RWPE2 (cell line): ENCODE measurements around the gene AKAP12.

Experiments
- ATAC-seq: fragments of 200-7000 bp; cut with Tn5 transposase; 3 replicates; pipeline ENCODE4 v1.9.1; 2021; ENCODE audit warnings: low read depth
- DNase-seq: peaks from one replicate; pipeline ENCODE4 v3.0.0-alpha.2; 2020; ENCODE audit warnings: low spot score
- H3K27ac ChIP-seq: fragments of 450-650 bp; 2 replicates; pipeline ENCODE4 v1.5.1; 2017; ENCODE audit warnings: mild to moderate bottlenecking; ENCODE audit not compliant: poor library complexity, severe bottlenecking
- H3K27me3 ChIP-seq: fragments of 250-450 bp; sonication (Bioruptor Pico); 2 replicates; pipeline ENCODE4 v1.5.1; 2021; ENCODE audit warnings: mild to moderate bottlenecking, moderate library complexity; ENCODE audit not compliant: insufficient read depth, poor library complexity, severe bottlenecking
- H3K36me3 ChIP-seq: fragments of 250-450 bp; sonication (Bioruptor Pico); 2 replicates; pipeline ENCODE4 v1.5.1; 2020; ENCODE audit warnings: low read depth, mild to moderate bottlenecking, moderate library complexity
- H3K4me1 ChIP-seq: fragments of 250-450 bp; sonication (Bioruptor Pico); 2 replicates; pipeline ENCODE4 v1.5.1; 2021; ENCODE audit warnings: mild to moderate bottlenecking, moderate library complexity; ENCODE audit not compliant: insufficient read depth, poor library complexity, severe bottlenecking
- H3K4me3 ChIP-seq: fragments of 250-450 bp; sonication (Bioruptor Pico); 2 replicates; pipeline ENCODE4 v1.5.1; 2021; ENCODE audit warnings: mild to moderate bottlenecking, moderate library complexity; ENCODE audit not compliant: severe bottlenecking
- H3K9me3 ChIP-seq: fragments of 250-450 bp; sonication (Bioruptor Pico); 2 replicates; pipeline ENCODE4 v1.5.1; 2021; ENCODE audit warnings: mild to moderate bottlenecking, moderate library complexity; ENCODE audit not compliant: severe bottlenecking
- TF ChIP-seq, protein P1 (sequence below): fragments of 450-650 bp; IDR thresholded peaks from one replicate; pipeline ENCODE4 v1.5.1; 2017; ENCODE audit warnings: mild to moderate bottlenecking, moderate library complexity; ENCODE audit not compliant: poor library complexity, severe bottlenecking

Gene AKAP12

DNA sequence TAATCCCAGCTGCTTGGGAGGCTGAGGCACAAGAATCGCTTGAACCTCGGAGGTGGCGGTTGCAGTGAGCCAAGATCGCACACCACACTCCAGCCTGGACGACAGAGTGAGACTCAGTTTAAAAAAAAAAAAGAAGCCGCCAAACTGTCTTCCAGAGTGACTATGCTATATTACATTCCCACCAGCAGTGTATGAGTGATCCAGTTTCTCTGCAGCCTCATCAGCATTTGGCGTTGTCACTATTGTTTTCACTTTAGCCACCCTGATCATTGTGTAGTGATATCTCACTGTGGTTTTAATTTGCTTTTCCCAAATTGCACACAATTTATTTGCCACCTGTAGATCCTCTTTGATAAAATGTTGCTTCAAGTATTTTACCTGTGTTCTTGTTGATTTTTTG lies 6.0 kb upstream of the AKAP12 start:
- Histone ChIP-seq H3K27ac (no peak overlapping the region), H3K4me1 (no peaks in the 10 kb centered on the region), H3K36me3 (no peaks in the 10 kb centered on the region), H3K27me3 (no peaks in the 10 kb centered on the region), H3K4me3 (no peak overlapping the region), H3K9me3 (no peaks in the 10 kb centered on the region)
- ATAC-seq (no peak), DNase-seq (no peak)
- TF ChIP-seq, protein P1, sequence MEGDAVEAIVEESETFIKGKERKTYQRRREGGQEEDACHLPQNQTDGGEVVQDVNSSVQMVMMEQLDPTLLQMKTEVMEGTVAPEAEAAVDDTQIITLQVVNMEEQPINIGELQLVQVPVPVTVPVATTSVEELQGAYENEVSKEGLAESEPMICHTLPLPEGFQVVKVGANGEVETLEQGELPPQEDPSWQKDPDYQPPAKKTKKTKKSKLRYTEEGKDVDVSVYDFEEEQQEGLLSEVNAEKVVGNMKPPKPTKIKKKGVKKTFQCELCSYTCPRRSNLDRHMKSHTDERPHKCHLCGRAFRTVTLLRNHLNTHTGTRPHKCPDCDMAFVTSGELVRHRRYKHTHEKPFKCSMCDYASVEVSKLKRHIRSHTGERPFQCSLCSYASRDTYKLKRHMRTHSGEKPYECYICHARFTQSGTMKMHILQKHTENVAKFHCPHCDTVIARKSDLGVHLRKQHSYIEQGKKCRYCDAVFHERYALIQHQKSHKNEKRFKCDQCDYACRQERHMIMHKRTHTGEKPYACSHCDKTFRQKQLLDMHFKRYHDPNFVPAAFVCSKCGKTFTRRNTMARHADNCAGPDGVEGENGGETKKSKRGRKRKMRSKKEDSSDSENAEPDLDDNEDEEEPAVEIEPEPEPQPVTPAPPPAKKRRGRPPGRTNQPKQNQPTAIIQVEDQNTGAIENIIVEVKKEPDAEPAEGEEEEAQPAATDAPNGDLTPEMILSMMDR: no peak

DNA sequence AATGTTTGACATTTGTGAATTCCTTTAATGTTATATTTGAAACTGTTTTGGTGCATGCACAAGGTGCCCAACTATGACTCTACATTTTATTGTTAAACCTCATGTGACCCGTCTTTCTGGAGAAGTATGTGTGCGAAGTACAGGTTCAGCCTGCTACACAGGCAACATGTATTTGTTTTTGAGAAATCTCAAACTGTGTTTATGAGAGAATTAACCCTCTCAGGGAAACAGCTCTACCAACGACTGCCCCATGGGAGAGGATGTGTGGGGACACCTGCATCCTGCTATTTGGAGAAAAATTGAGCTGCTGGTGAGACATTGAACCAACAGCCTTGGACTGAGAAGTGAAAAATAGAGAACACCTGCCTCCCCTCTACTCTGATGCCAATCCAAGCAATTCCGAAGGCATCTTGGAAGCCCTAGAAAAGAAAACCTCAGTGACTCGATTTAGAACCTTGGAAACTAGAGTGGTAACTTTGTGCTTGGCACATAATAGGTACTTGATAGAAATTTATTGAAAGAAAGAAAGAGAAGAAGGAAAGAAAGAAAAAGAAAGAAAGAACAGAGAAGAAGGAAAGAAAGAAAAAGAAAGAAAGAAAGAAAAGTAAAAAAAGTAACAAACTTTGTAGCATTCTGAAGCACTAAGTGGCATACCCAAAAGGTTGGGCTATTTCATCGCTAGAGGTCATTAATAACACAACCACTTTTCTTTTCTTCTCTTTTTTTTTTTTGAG lies 2.9 kb upstream of the AKAP12 start:
- TF ChIP-seq, protein P1: no peak
- H3K27me3 ChIP-seq: no peaks in the 10 kb centered on the region
- no peak overlapping the region for H3K4me3 ChIP-seq
- no peaks in the 10 kb centered on the region for H3K9me3 ChIP-seq
- ATAC-seq (no peak), DNase-seq (no peak)
- H3K27ac ChIP-seq: no peak overlapping the region
- H3K4me1 ChIP-seq: no peaks in the 10 kb centered on the region
- H3K36me3 ChIP-seq: no peaks in the 10 kb centered on the region

DNA sequence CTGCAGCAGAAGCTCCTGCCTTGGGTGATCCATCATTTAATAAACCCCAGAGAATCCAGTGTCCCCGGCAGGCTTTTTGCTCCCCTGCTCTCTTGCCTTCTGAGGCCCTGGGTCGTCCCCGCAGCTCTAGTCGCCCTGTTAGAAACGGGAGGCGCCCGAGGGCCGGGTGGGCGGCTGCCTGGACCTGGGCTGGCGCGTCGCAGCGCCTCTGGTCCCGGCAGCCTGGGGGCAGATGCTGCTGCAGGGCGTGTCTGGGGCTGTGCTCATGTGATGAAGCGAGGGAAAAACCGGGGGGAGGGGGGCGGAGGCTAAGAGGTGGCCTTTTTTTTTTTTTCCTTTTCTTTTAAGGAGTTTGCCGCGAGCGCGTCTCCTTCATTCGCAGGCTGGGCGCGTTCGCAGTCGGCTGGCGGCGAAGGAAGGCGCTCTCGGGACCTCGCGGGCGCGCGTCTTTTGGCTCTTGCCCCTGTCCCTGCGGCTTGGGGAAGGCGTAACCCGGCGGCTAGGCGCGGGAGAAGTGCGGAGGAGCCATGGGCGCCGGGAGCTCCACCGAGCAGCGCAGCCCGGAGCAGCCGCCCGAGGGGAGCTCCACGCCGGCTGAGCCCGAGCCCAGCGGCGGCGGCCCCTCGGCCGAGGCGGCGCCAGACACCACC lies 394 bp downstream of the AKAP12 start:
- Histone ChIP-seq H3K4me1 (no peaks in the 10 kb centered on the region), H3K27me3 (no peaks in the 10 kb centered on the region), H3K27ac (no peak overlapping the region), H3K36me3 (no peaks in the 10 kb centered on the region), H3K4me3 (peak overlapping the region; percentile 45), H3K9me3 (no peaks in the 10 kb centered on the region)
- TF ChIP-seq, protein P1: peak; percentile 13
- DNase-seq (peak; percentile 60), ATAC-seq (peak; percentile 54)

DNA sequence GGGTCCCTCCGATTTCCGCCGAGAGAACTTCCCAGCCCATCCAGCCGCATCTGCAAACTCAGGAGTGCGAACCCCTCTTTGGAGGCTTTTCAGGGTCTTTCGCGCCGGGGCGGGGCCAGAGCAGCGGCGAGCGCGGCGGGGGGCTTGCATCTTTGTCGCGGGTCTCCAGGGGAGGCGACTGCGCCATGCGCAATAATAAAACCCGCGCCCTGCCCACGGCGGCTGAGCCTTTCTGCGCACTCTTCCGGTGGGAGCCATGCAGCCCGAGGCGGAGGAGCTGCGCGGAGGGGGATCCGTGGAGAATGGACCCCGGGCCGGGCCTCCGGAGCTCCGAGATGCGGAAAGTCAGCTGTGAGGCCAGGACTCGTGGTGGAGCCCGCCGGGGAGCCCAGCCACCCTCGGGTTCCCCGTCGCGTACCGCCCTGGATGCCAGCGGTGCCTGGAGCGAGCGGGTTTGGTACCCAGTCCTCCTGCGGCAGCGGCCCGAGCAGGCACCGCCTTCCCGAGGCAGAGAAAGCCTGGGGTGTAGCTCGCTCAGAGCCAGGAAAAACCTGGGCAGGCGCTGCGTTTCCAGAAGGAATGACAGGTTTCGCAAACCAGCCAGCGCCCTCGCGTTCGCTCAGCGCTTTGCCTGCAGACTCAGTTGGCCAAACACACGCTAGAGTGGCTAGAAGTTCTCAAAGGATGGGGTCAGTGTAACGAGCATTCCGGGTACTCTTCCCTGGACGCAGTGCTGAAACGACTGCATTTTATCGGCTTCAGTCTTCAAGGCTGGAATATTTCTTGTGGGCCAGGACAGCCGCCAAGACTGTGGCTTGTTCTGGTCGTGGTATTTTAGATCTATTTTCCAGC lies 1.2 kb downstream of the AKAP12 start:
- Histone ChIP-seq H3K27ac (no peak overlapping the region), H3K27me3 (no peaks in the 10 kb centered on the region), H3K4me3 (peak overlapping the region; percentile 45), H3K36me3 (no peaks in the 10 kb centered on the region), H3K9me3 (no peaks in the 10 kb centered on the region), H3K4me1 (no peaks in the 10 kb centered on the region)
- DNase-seq (peak; percentile 68), ATAC-seq (peak; percentile 87)
- TF ChIP-seq, protein P1: no peak
